IPS DF 4.7 (cell line): ENCODE results near the gene SRPRB.

Experiments
- DNase-seq: peaks from one replicate; pipeline ENCODE4 v3.0.0-alpha.2; 2013; ENCODE audit warnings: low spot score; ENCODE audit errors: extremely low read depth

SRPRB gene

DNA sequence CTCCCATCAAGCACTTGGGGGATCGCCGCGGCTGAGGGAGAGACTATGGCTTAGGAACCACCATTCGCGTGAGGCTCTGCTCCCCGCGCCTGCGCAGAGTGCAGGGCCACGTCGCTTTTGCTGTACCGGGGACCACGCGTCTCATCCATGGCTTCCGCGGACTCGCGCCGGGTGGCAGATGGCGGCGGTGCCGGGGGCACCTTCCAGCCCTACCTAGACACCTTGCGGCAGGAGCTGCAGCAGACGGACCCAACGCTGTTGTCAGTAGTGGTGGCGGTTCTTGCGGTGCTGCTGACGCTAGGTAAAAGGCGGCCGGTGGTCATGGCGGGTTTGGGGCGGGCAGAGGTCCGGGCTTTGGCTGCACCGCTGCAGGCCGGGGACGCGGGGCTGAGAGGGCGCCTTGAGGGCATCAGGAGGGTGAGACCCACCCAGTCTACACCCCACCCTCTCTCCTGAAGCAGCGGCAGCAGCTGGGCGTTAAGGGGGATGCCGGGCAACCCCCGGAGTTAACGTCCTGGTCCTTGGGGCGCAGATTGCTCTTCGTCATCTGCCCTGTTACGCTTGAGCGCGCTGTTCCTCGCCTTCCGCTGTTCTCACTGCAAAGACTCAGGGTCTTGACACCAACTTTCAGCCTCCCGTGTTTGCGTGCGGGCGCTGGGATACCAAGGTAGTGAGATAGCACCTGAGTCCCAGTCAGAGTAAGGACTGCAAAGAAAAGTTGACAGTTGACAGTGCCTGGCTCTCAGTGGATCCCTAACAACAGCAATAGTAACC lies at the start of gene SRPRB:
SRPRB (plus strand) TSS at position 114 of the 774 bp plus-strand sequence; CDS start at position 148, 34 bp downstream.
- peak; percentile 75 for DNase-seq

GRCh38 chr3:133756716-133757694 lies 48.6 kb upstream of the SRPRB start:
- DNase-seq = no peak

DNA sequence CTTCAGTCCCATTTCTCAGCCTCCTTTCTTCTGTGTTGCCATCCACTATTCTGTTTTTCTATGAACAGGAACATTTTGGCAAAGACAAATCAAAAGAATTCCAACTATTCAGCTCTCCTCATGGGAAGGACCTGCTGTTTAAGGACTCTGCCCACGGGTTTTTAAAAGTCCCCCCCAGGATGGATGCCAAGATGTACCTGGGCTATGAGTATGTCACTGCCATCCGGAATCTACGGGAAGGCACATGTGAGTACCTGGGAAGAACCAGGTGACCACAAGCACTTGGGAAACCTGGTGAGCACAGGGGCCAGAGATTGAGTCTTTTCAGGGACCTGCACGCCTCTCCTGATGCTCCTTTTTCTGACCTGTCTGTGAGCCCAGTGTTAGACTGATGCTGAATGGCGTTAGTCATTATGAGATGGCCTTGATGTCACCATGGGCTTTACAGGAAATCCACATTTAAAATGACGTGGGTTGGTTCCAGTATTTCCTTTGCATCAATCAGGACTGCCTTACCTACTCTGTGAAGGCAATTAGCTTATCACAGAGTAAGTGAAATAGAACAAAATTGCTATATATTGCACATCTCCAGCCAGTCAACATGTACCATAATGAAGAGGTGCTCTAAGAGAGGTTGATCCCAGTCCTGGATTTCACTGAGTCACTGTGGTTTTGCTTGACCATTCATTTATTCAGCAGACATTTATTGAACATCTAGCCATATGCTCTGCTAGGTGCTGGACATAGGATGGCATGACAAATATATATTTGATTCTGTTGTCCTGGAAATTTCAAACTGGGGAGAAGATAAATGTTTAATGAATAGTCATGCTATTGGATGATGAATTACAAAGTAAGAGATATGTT lies 47.7 kb upstream of the SRPRB start:
- DNase-seq = no peak

- no peak for DNase-seq
Observed at GRCh38 chr3:133758568-133758928, 47.1 kb upstream of the SRPRB start.

GRCh38 chr3:133758964-133759739 lies 46.5 kb upstream of the SRPRB start:
- DNase-seq = no peak

DNA sequence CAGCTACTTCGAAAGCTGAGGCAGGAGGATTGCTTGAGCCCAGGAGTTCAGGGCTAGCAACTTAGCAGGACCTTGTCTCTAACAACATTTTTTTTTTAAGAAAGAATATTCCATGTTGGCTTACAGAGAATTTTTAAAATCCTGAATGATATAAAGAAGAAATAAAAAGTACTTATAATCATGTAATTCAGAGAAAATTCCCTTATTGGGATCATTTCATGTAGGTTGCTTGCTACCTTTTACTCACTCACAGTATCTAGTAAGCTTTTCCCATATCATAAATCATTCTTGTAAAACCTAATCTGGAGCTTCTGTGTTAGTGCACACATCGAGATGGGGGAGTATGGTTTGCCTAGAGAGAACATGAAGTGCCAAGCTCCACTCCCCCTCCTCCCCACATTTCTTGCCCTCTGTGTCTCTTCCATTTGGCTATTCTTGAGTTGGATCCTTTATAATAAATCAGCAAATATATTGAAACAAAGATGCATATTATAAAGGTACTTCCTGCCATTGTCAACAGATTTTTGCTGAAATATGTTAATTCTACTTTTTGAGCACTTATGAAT lies 45.8 kb upstream of the SRPRB start:
- no peak for DNase-seq

- DNase-seq = no peak
Observed at GRCh38 chr3:133760916-133761315, 44.7 kb upstream of the SRPRB start.

DNA sequence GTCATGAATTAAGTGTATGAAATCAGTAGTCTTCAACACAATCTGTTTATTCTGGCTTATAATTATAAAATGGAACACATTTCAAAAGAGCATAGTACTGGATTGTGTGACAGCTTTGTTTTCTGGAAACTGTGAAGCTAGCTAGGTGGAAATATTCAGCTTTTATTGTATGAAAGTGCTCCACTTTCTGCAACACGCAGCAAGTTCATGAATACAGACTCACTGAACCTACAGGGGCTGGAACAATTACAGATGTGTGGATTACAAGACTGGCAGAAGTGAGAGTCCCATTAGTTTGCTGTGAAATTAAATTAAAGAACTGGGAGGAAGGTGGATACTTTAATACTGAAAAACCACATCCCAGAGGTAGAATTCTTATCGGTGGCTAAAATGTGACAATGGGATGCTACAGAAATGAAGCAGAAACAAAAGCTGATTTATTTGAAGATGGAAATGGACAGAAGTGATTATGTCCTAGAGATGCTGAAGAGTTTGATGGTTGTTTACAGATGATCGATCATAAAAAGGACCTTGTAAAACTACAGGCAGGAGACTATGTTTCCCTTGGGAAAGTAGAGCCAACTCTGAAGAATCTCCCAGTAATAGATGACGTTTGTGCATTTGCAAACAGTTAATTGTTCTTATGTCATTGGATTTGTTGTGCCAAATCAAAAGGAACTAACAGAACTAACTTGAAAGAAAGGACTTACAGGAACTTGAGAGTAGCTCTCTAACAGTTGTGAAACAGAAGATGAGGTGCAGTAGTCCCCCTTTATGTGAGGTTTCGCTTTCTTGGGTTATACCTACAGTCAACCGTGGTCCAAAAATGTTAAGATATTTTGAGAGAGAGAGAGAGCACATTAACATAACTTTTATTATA lies 43.8 kb upstream of the SRPRB start:
- DNase-seq = no peak

- DNase-seq = no peak
Observed at GRCh38 chr3:133762539-133762938, 43.1 kb upstream of the SRPRB start.

- DNase-seq = no peak
Observed at GRCh38 chr3:133763797-133764683, 41.6 kb upstream of the SRPRB start.

DNA sequence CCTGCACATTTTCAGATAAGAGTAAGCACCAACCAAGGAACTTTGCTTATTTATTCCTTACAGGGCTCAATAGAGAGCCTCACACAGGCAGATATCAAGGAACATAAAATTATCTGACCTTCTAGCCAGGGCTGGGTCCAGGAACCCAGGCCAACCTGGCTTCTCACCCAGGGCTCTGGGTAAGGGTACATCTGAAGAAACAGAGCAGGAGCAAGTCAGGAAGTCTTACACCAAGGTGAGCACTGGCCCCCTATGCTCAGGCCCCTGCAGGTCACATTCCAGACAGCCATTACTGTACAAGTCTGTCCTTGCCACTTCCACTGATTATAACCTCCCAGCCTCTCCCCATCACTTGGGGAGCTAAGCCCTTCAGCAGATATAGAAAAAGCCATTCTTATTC lies 40.4 kb upstream of the SRPRB start:
- DNase-seq = no peak

- DNase-seq = no peak
Observed at GRCh38 chr3:133767607-133768006, 38.0 kb upstream of the SRPRB start.

- no peak for DNase-seq
Observed at GRCh38 chr3:133769536-133769935, 36.1 kb upstream of the SRPRB start.

- no peak for DNase-seq
Observed at GRCh38 chr3:133773732-133774131, 31.9 kb upstream of the SRPRB start.

GRCh38 chr3:133775309-133775708 lies 30.3 kb upstream of the SRPRB start:
- DNase-seq = no peak

- DNase-seq = no peak
Observed at GRCh38 chr3:133775835-133776234, 29.8 kb upstream of the SRPRB start.

DNA sequence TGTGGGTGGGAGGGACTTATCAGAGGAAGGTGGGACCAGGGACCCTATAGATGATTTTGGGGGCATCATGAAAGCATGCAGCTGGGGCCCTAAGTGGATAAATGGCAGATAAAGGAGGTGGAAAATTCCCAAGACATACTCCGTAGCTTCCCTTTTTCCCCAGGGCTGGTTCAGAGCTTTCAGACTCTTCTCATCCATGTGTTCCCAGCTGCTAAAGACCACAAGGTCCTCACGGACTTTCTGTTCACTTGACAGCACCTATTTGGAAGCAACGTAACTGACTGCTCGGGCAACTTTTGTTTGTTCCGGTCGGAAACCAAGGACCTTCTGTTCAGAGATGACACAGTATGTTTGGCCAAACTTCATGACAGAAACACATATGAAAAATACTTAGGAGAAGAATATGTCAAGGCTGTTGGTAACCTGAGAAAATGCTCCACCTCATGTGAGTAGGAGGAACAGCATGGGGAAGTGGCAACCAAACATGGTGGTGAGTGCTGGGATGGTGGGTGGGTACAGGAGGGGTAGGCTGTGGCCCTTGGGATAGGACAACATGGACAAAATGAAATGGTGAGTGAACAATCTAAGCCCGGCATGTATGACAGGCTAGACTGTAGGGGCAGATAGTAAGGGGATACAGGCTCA lies 28.7 kb upstream of the SRPRB start:
- DNase-seq = no peak
